NB4 (cell line): ENCODE results near the gene IGFBP2.

Experiments used
- MYC ChIP-seq: IDR thresholded peaks from 2 replicates; pipeline ENCODE4 v1.6.1; 2011; ENCODE audit warnings: low read depth, low read length
- POLR2A ChIP-seq: IDR thresholded peaks from 2 replicates; pipeline ENCODE4 v1.6.1; 2011; ENCODE audit warnings: mild to moderate bottlenecking; ENCODE audit not compliant: insufficient read length; ENCODE audit errors: extremely low read depth
- TF ChIP-seq, protein P1 (sequence below): IDR thresholded peaks from one replicate; pipeline ENCODE4 v1.5.1; 2012; ENCODE audit warnings: low read depth, low read length
- TF ChIP-seq, protein P2 (sequence below): IDR thresholded peaks from 2 replicates; pipeline ENCODE4 v1.6.1; 2011; ENCODE audit warnings: low read depth, low read length

DNA sequence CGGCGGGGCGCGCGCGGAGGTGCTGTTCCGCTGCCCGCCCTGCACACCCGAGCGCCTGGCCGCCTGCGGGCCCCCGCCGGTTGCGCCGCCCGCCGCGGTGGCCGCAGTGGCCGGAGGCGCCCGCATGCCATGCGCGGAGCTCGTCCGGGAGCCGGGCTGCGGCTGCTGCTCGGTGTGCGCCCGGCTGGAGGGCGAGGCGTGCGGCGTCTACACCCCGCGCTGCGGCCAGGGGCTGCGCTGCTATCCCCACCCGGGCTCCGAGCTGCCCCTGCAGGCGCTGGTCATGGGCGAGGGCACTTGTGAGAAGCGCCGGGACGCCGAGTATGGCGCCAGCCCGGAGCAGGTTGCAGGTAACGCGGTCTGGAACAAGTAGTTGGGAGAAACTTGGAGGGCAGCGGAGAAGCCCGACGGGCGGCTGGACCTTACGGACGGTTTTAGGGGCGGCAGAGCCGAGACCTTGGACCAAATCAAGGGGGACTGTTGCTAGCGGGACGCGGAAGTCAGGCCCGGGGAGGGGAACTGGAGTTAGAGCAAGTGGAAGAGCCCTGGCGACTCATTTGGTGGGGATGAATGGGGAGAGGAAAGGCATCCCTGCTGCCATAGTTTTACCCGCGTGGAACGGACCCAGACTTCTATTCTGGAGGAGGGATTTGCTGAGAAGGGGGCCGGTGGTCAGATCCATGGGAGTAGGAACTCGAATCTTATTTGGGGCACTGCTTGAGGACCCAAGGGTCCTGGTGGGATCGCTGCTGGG lies 573 bp downstream of the IGFBP2 start:
- TF ChIP-seq POLR2A (no peak), MYC (peak; percentile 34; the same call in 1 of the 2 replicates)
- TF ChIP-seq, protein P1, sequence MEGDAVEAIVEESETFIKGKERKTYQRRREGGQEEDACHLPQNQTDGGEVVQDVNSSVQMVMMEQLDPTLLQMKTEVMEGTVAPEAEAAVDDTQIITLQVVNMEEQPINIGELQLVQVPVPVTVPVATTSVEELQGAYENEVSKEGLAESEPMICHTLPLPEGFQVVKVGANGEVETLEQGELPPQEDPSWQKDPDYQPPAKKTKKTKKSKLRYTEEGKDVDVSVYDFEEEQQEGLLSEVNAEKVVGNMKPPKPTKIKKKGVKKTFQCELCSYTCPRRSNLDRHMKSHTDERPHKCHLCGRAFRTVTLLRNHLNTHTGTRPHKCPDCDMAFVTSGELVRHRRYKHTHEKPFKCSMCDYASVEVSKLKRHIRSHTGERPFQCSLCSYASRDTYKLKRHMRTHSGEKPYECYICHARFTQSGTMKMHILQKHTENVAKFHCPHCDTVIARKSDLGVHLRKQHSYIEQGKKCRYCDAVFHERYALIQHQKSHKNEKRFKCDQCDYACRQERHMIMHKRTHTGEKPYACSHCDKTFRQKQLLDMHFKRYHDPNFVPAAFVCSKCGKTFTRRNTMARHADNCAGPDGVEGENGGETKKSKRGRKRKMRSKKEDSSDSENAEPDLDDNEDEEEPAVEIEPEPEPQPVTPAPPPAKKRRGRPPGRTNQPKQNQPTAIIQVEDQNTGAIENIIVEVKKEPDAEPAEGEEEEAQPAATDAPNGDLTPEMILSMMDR = no peak
- TF ChIP-seq, protein P2, sequence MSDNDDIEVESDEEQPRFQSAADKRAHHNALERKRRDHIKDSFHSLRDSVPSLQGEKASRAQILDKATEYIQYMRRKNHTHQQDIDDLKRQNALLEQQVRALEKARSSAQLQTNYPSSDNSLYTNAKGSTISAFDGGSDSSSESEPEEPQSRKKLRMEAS = no peak
